Panc1 (cell line): ENCODE measurements around the gene KCNK6. TPM values are rescaled to one million over a fixed set of nuclear protein-coding genes. Genes with fewer than 3 reads are reported as not detected.
A peak's percentile ranks its signal among the peaks of the same experiment; 100 is the strongest.

Source experiments
- ATAC-seq: fragments of 200-7000 bp; cut with Tn5 transposase; 2 replicates; pipeline ENCODE4 v1.9.1; 2020; ENCODE audit warnings: mild to moderate bottlenecking, moderate library complexity
- BruUV-seq: library from RNA; stranded (reverse); fragments of 400-500 nt; replicated peaks from 2 replicates; lab custom pipeline; 2021; lab: Mats Ljungman, UMichigan
- CTCF ChIA-PET: fragments of 300-600 bp; sonication (Branson Sonifier 250); formaldehyde crosslinking; loops from one replicate; lab custom pipeline; 2022; ENCODE audit warnings: antibody characterized with exemption; lab: Charles Lee
- POLR2A ChIA-PET: fragments of 300-600 bp; sonication (Branson Sonifier 250); formaldehyde crosslinking; loops from one replicate; lab custom pipeline; 2022; ENCODE audit warnings: antibody characterized with exemption; lab: Charles Lee
- DNase-seq: peaks from one replicate; pipeline ENCODE4 v3.0.0-alpha.2; 2010; ENCODE audit warnings: low read depth, low spot score
- H3K27ac ChIP-seq: 2 replicates; pipeline ENCODE4 v1.5.1; 2011; ENCODE audit warnings: mild to moderate bottlenecking, low read length, inconsistent platforms
- H3K27me3 ChIP-seq: fragments of 200-500 bp; sonication (Bioruptor generic); 2 replicates; pipeline ENCODE4 v1.6.0; 2014; ENCODE audit warnings: low read length, inconsistent platforms; ENCODE audit not compliant: control insufficient read depth, insufficient read depth
- H3K36me3 ChIP-seq: fragments of 200-500 bp; sonication (Bioruptor generic); 2 replicates; pipeline ENCODE4 v1.5.1; 2014; ENCODE audit warnings: inconsistent platforms, mild to moderate bottlenecking, low read length, moderate library complexity; ENCODE audit not compliant: control insufficient read depth, insufficient read depth
- H3K4me1 ChIP-seq: 2 replicates; pipeline ENCODE4 v1.5.1; 2011; ENCODE audit warnings: inconsistent platforms, mild to moderate bottlenecking, low read length, moderate library complexity; ENCODE audit not compliant: control insufficient read depth, insufficient read depth
- H3K4me3 ChIP-seq, 2 experiments: 2 replicates each; pipeline ENCODE4 v1.5.1; 2011 to 2012; ENCODE audit warnings: low read depth in 2 of 2, low read length in 2 of 2, mild to moderate bottlenecking in 2 of 2, inconsistent platforms in 1 of 2, moderate library complexity in 1 of 2
- H3K9me3 ChIP-seq: fragments of 200-500 bp; sonication (Bioruptor generic); 2 replicates; pipeline ENCODE4 v1.5.1; 2014; ENCODE audit warnings: low read depth, mild to moderate bottlenecking, inconsistent platforms, low read length, moderate library complexity; ENCODE audit not compliant: control insufficient read depth, insufficient read depth
- CTCF ChIP-seq: fragments of 450-650 bp; IDR thresholded peaks from 2 replicates; pipeline ENCODE4 v1.5.1; 2017; ENCODE audit warnings: mild to moderate bottlenecking
- POLR2AphosphoS5 ChIP-seq: IDR thresholded peaks from 2 replicates; pipeline ENCODE4 v1.6.1; 2012; ENCODE audit warnings: mild to moderate bottlenecking, low read depth, low read length, moderate library complexity
- REST ChIP-seq, 2 experiments: IDR thresholded peaks; 2 replicates each; pipeline ENCODE4 v1.6.1; 2011 to 2012; ENCODE audit warnings: low read depth in 2 of 2, control low read depth in 1 of 2, low read length in 1 of 2, mild to moderate bottlenecking in 1 of 2, moderate library complexity in 1 of 2; ENCODE audit not compliant: insufficient read depth in 1 of 2
- SIN3A ChIP-seq: IDR thresholded peaks from 2 replicates; pipeline ENCODE4 v1.6.1; 2012; ENCODE audit warnings: low read depth, mild to moderate bottlenecking, low read length, moderate library complexity, borderline replicate concordance; ENCODE audit not compliant: insufficient read depth
- TCF7L2 ChIP-seq: IDR thresholded peaks from 2 replicates; pipeline ENCODE4 v1.6.1; 2011; ENCODE audit warnings: mild to moderate bottlenecking, low read depth, low read length, inconsistent platforms
- in situ Hi-C: cut with HindIII; loops from 2 replicates; pipeline ENCODE4 v1.10.0; 2016; ENCODE audit warnings: low sequenced_read_pairs, low pct_unique_long_range_greater_than_20kb
- intact Hi-C: fragments of 100-400 bp; cut with micrococcal nuclease; formaldehyde crosslinking; loops from one replicate; pipeline ENCODE4 v1.10.0; 2022; ENCODE audit not compliant: unreplicated experiment
- total RNA-seq: library from RNA; stranded (reverse); gene quantifications from one replicate; pipeline ENCODE4 v1.2.1, GENCODE V29; 2021; ENCODE audit not compliant: unreplicated experiment

The KCNK6 gene
- total RNA-seq, 1 experiment from 2014 or later = 17.2 TPM

- intact Hi-C loops = no loop called here
- no peak for DNase-seq
- H3K4me3 ChIP-seq = no peak overlapping the region
- H3K27ac ChIP-seq = no peak overlapping the region
- TF ChIP-seq SIN3A = no peak
- no peak for TF ChIP-seq TCF7L2
- TF ChIP-seq CTCF = no peak
- TF ChIP-seq REST (IDR thresholded peaks at IDR 0.05; ENCODE audit: insufficient read depth in 1 of 2, low read depth in 2 of 2, low read length in 1 of 2) = no peak
- no peak for TF ChIP-seq POLR2AphosphoS5
- BruUV-seq = no TSS peak
- in situ Hi-C loops = no loop called here
- H3K36me3 ChIP-seq = no peaks in the 10 kb centered on the region
- H3K9me3 ChIP-seq = no peaks in the 10 kb centered on the region
- ChIA-PET CTCF (no interaction called here), POLR2A (interaction anchor here (0.6 kb wide), 1 partner anchor 71 kb away, joined by 3 read pairs; no protein-coding TSS in a partner anchor)
- peaks cover 22% of the 10 kb centered on the region for H3K4me1 ChIP-seq
- no peak for ATAC-seq
- H3K27me3 ChIP-seq = no peaks in the 10 kb centered on the region
Observed at GRCh38 chr19:38310986-38311385, 8.7 kb upstream of the KCNK6 start.

GRCh38 chr19:38315657-38316476 is 3.8 kb upstream of the KCNK6 start, which contains the start of gene YIF1B:
YIF1B (minus strand) TSS chr19:38315947; CDS start chr19:38315917, 30 bp downstream.
- no peaks in the 10 kb centered on the region for H3K9me3 ChIP-seq
- ATAC-seq (peak; percentile 95), DNase-seq (peak; percentile 95)
- ChIA-PET CTCF (no interaction called here), POLR2A (interaction anchor here (0.7 kb wide), 1 partner anchor 60 kb away, joined by 8 read pairs; no protein-coding TSS in a partner anchor)
- TF ChIP-seq SIN3A (no peak), POLR2AphosphoS5 (peak; percentile 42), TCF7L2 (no peak), REST (IDR thresholded peaks at IDR 0.05; ENCODE audit: insufficient read depth in 1 of 2, low read depth in 2 of 2, low read length in 1 of 2) (0 out of 4 replicates have a peak, but pooled peaks of 1 of the 2 experiments have one; percentile 49), CTCF (no peak)
- peaks cover 9% of the 10 kb centered on the region for H3K4me1 ChIP-seq
- BruUV-seq = no TSS peak
- no peaks in the 10 kb centered on the region for H3K36me3 ChIP-seq
- in situ Hi-C loops = no loop called here
- H3K27ac ChIP-seq = peak within 1 kb of the TSS; percentile 93
- no peaks in the 10 kb centered on the region for H3K27me3 ChIP-seq
- peak within 1 kb of the TSS; percentile 63 to 97 for H3K4me3 ChIP-seq
- intact Hi-C loops = no loop called here
